SU-DHL-6 (cell line): ENCODE data around the gene SLC4A7.

Experiments used
- CTCF ChIP-seq: fragments of 200-600 bp; sonication (generic); IDR thresholded peaks from one replicate; pipeline ENCODE4 v1.5.1; 2017; ENCODE audit warnings: antibody characterized with exemption, mild to moderate bottlenecking, low read length, moderate library complexity; ENCODE audit not compliant: insufficient read depth, poor library complexity, severe bottlenecking
- EZH2phosphoT487 ChIP-seq: fragments of 200-600 bp; sonication (generic), shearing (Covaris generic); conservative IDR thresholded peaks from 2 replicates; pipeline ENCODE4 v1.6.1; 2018; ENCODE audit warnings: mild to moderate bottlenecking, antibody characterized with exemption, low read length, moderate library complexity, mixed read lengths

GRCh38 chr3:27385504-27385903 is 98.7 kb downstream of the SLC4A7 start:
- no peak for TF ChIP-seq CTCF
- TF ChIP-seq EZH2phosphoT487, result no peak
